Trophoblast cell (in vitro differentiated cells and primary cell): ENCODE measurements around the gene SERTAD1.
"Not testable (repeated sequence)": the region's sequence is repeated elsewhere in the genome, so short reads cannot be mapped to it uniquely, and the experiment has no call there.

ENCODE experiments used
- DNase-seq, 2 donors: peaks; one replicate each; pipeline ENCODE4 v3.0.0-alpha.2; 2016
- H2AFZ ChIP-seq: 2 replicates; pipeline ENCODE4 v1.6.1; 2013; ENCODE audit warnings: low read length, moderate library complexity, mild to moderate bottlenecking; ENCODE audit not compliant: insufficient read depth, poor library complexity
- H2AK5ac ChIP-seq: 2 replicates; pipeline ENCODE4 v1.6.1; 2013; ENCODE audit warnings: mild to moderate bottlenecking, low read length
- H2BK120ac ChIP-seq: 2 replicates; pipeline ENCODE4 v1.6.1; 2013; ENCODE audit warnings: low read length, mild to moderate bottlenecking, moderate library complexity; ENCODE audit not compliant: insufficient read depth, poor library complexity
- H2BK12ac ChIP-seq: 2 replicates; pipeline ENCODE4 v1.6.1; 2013; ENCODE audit warnings: mild to moderate bottlenecking, low read length, moderate library complexity
- H2BK5ac ChIP-seq: 2 replicates; pipeline ENCODE4 v1.6.1; 2013; ENCODE audit warnings: low read length, low read depth, moderate library complexity, mild to moderate bottlenecking; ENCODE audit not compliant: poor library complexity
- H3K14ac ChIP-seq: 2 replicates; pipeline ENCODE4 v1.6.1; 2013; ENCODE audit warnings: mild to moderate bottlenecking, low read length
- H3K18ac ChIP-seq: 2 replicates; pipeline ENCODE4 v1.6.1; 2013; ENCODE audit warnings: mild to moderate bottlenecking, low read length
- H3K23ac ChIP-seq: 2 replicates; pipeline ENCODE4 v1.6.1; 2013; ENCODE audit warnings: low read length
- H3K27ac ChIP-seq: 2 replicates; pipeline ENCODE4 v1.5.1; 2013; ENCODE audit warnings: low read depth, mild to moderate bottlenecking, inconsistent platforms, low read length, moderate library complexity
- H3K27me3 ChIP-seq: 2 replicates; pipeline ENCODE4 v1.6.1; 2013; ENCODE audit warnings: inconsistent platforms, mild to moderate bottlenecking, low read length, moderate library complexity; ENCODE audit not compliant: insufficient read depth
- H3K36me3 ChIP-seq, 2 experiments: 1 replicate in 1 of 2; 2 replicates in 1 of 2; pipeline ENCODE4 v1.6.1; 2013; ENCODE audit warnings: low read length in 2 of 2, mild to moderate bottlenecking in 2 of 2, moderate library complexity in 1 of 2; ENCODE audit not compliant: insufficient read depth in 2 of 2, control insufficient read depth in 1 of 2
- H3K4ac ChIP-seq: 2 replicates; pipeline ENCODE4 v1.6.1; 2013; ENCODE audit warnings: low read depth, mild to moderate bottlenecking, low read length, moderate library complexity
- H3K4me1 ChIP-seq, 2 experiments: 1 replicate in 1 of 2; 2 replicates in 1 of 2; pipeline ENCODE4 v1.6.1; 2013; ENCODE audit warnings: low read length in 2 of 2, mild to moderate bottlenecking in 2 of 2, moderate library complexity in 1 of 2; ENCODE audit not compliant: insufficient read depth in 2 of 2, control insufficient read depth in 1 of 2
- H3K4me2 ChIP-seq: 2 replicates; pipeline ENCODE4 v1.6.1; 2013; ENCODE audit warnings: inconsistent platforms, mild to moderate bottlenecking, low read length, moderate library complexity
- H3K4me3 ChIP-seq: 2 replicates; pipeline ENCODE4 v1.5.1; 2013; ENCODE audit warnings: mild to moderate bottlenecking, low read depth, low read length, inconsistent platforms
- H3K79me1 ChIP-seq: one replicate; pipeline ENCODE4 v1.6.1; 2013; ENCODE audit warnings: low read length
- H3K79me2 ChIP-seq: 2 replicates; pipeline ENCODE4 v1.6.1; 2013; ENCODE audit warnings: low read length, mild to moderate bottlenecking; ENCODE audit not compliant: control insufficient read depth, insufficient read depth, poor library complexity
- H3K9ac ChIP-seq: 2 replicates; pipeline ENCODE4 v1.6.1; 2013; ENCODE audit warnings: mild to moderate bottlenecking, low read length
- H3K9me3 ChIP-seq: 2 replicates; pipeline ENCODE4 v1.6.1; 2013; ENCODE audit warnings: low read depth, mild to moderate bottlenecking, control low read depth, inconsistent platforms, low read length; ENCODE audit not compliant: insufficient read depth
- H4K12ac ChIP-seq: 2 replicates; pipeline ENCODE4 v1.6.1; 2013; ENCODE audit warnings: low read depth, mild to moderate bottlenecking, low read length, moderate library complexity
- H4K8ac ChIP-seq: 2 replicates; pipeline ENCODE4 v1.6.1; 2013; ENCODE audit warnings: low read depth, mild to moderate bottlenecking, low read length, moderate library complexity
- H4K91ac ChIP-seq: one replicate; pipeline ENCODE4 v1.6.1; 2013; ENCODE audit warnings: low read depth, mild to moderate bottlenecking, low read length, moderate library complexity
- WGBS: extraction: QIAGEN DNeasy Blood & Tissue Kit; methylation state at CpG from one replicate; pipeline ENCODE4 v1.1.7; 2013; ENCODE audit warnings: missing lambda C conversion rate; ENCODE audit not compliant: insufficient read length, insufficient coverage; ENCODE audit errors: extremely low coverage; 5-methylcytosine and 5-hydroxymethylcytosine counted together

Gene SERTAD1

GRCh38 chr19:40441719-40442253 is 16.0 kb upstream of the SERTAD1 start:
- no peak overlapping the region for H4K8ac ChIP-seq
- no peak overlapping the region for H2AFZ ChIP-seq
- peak overlapping the region; percentile 4 for H3K4me2 ChIP-seq
- H3K23ac ChIP-seq = no peak overlapping the region
- no peak overlapping the region for H3K9ac ChIP-seq
- peaks cover 16% of the 10 kb centered on the region for H3K79me2 ChIP-seq
- H3K27me3 ChIP-seq = no peaks in the 10 kb centered on the region
- H4K12ac ChIP-seq = no peak overlapping the region
- H3K27ac ChIP-seq = no peak overlapping the region
- no peak overlapping the region for H2BK120ac ChIP-seq
- no peaks in the 10 kb centered on the region for H3K9me3 ChIP-seq
- peaks cover 17% of the 10 kb centered on the region for H3K79me1 ChIP-seq
- DNase-seq = no peak
- H2AK5ac ChIP-seq = no peak overlapping the region
- no peak overlapping the region for H4K91ac ChIP-seq
- H2BK12ac ChIP-seq = no peak overlapping the region
- H3K14ac ChIP-seq = no peak overlapping the region
- no peak overlapping the region for H3K4me3 ChIP-seq
- H3K4ac ChIP-seq = peak overlapping the region; percentile 53
- H3K18ac ChIP-seq = no peak overlapping the region
- H3K36me3 ChIP-seq = peaks cover 19 to 24% of the 10 kb centered on the region in 2 experiments
- H2BK5ac ChIP-seq = no peak overlapping the region
- H3K4me1 ChIP-seq = peaks cover 12 to 17% of the 10 kb centered on the region in 2 experiments
- WGBS = no CpG with 5 or more reads among the region's 11 CpGs

GRCh38 chr19:40438284-40438683 is 12.5 kb upstream of the SERTAD1 start:
- WGBS = no CpG with 5 or more reads among the region's 3 CpGs
- Histone ChIP-seq H3K4ac (no peak overlapping the region), H3K14ac (no peak overlapping the region), H3K23ac (no peak overlapping the region), H3K4me3 (no peak overlapping the region), H3K79me2 (peaks cover 4% of the 10 kb centered on the region), H3K36me3 (peaks cover 19 to 24% of the 10 kb centered on the region in 2 experiments), H2AK5ac (no peak overlapping the region), H3K4me1 (peaks cover 6 to 8% of the 10 kb centered on the region in 2 experiments), H3K27ac (no peak overlapping the region), H3K18ac (no peak overlapping the region), H3K79me1 (peaks cover 7% of the 10 kb centered on the region), H3K9me3 (no peaks in the 10 kb centered on the region), H2BK12ac (no peak overlapping the region), H4K8ac (no peak overlapping the region), H2BK5ac (no peak overlapping the region), H2AFZ (no peak overlapping the region), H3K27me3 (no peaks in the 10 kb centered on the region), H4K12ac (no peak overlapping the region), H4K91ac (no peak overlapping the region), H3K4me2 (no peak overlapping the region), H2BK120ac (no peak overlapping the region), H3K9ac (no peak overlapping the region)
- no peak for DNase-seq

- peak overlapping the region; percentile 21 for H2BK12ac ChIP-seq
- no peak overlapping the region for H3K23ac ChIP-seq
- H3K27ac ChIP-seq = peak overlapping the region; percentile 81
- no peak overlapping the region for H2AK5ac ChIP-seq
- peak overlapping the region; percentile 6 for H3K4ac ChIP-seq
- H4K8ac ChIP-seq = peak overlapping the region; percentile 59
- peaks cover 15% of the 10 kb centered on the region for H3K79me1 ChIP-seq
- H3K79me2 ChIP-seq = no peaks in the 10 kb centered on the region
- H3K27me3 ChIP-seq = no peaks in the 10 kb centered on the region
- peak overlapping the region; percentile 23 for H4K12ac ChIP-seq
- H3K9me3 ChIP-seq = no peaks in the 10 kb centered on the region
- H2AFZ ChIP-seq = peak overlapping the region; percentile 32
- H3K4me3 ChIP-seq = no peak overlapping the region
- H3K14ac ChIP-seq = peak overlapping the region; percentile 72
- H3K4me2 ChIP-seq = peak overlapping the region; percentile 75
- peak overlapping the region; percentile 74 for H4K91ac ChIP-seq
- H3K18ac ChIP-seq = peak overlapping the region; percentile 6
- no peaks in the 10 kb centered on the region for H3K36me3 ChIP-seq
- H2BK120ac ChIP-seq = peak overlapping the region; percentile 79
- peak overlapping the region; percentile 13 for H3K9ac ChIP-seq
- peak overlapping the region; percentile 77 for H2BK5ac ChIP-seq
- peak; percentile 87 to 89 for DNase-seq
- no CpG with 5 or more reads among the region's 50 CpGs for WGBS
- peaks cover 4 to 7% of the 10 kb centered on the region in 2 experiments for H3K4me1 ChIP-seq
Measured at GRCh38 chr19:40433391-40434216, 7.8 kb upstream of the SERTAD1 start.

- H3K4ac ChIP-seq = peak overlapping the region; percentile 36
- H3K4me2 ChIP-seq = peak overlapping the region; percentile 47
- not testable (repeated sequence) for H3K4me3 ChIP-seq, H3K18ac ChIP-seq, H3K79me2 ChIP-seq, H2BK12ac ChIP-seq, H3K14ac ChIP-seq, H3K36me3 ChIP-seq, H3K23ac ChIP-seq, H3K9ac ChIP-seq, H2AFZ ChIP-seq, DNase-seq, H3K4me1 ChIP-seq, H3K9me3 ChIP-seq, H3K27me3 ChIP-seq
- peak overlapping the region; percentile 74 for H4K91ac ChIP-seq
- H2BK120ac ChIP-seq = peak overlapping the region; percentile 38
- no CpG with 5 or more reads among the region's 7 CpGs for WGBS
- peak overlapping the region; percentile 77 for H4K8ac ChIP-seq
- H4K12ac ChIP-seq = peak overlapping the region; percentile 90
- peak overlapping the region; percentile 77 for H2BK5ac ChIP-seq
- peaks cover 15% of the 10 kb centered on the region for H3K79me1 ChIP-seq
- peak overlapping the region; percentile 81 for H3K27ac ChIP-seq
- peak overlapping the region; percentile 29 for H2AK5ac ChIP-seq
Measured at GRCh38 chr19:40432760-40433159, 7.0 kb upstream of the SERTAD1 start.
